BE2C (cell line): ENCODE results near the gene NUBPL.

Experiments used
- DNase-seq: peaks from one replicate; pipeline ENCODE4 v3.0.0-alpha.2; 2020
- H3K27me3 ChIP-seq: fragments of 250-450 bp; sonication (Bioruptor Pico); 2 replicates; pipeline ENCODE4 v1.5.1; 2020; ENCODE audit warnings: mild to moderate bottlenecking
- H3K36me3 ChIP-seq: fragments of 250-450 bp; sonication (Bioruptor Pico); 2 replicates; pipeline ENCODE4 v1.5.1; 2020; ENCODE audit warnings: mild to moderate bottlenecking
- H3K4me1 ChIP-seq: fragments of 250-450 bp; sonication (Bioruptor Pico); 2 replicates; pipeline ENCODE4 v1.5.1; 2020
- H3K4me3 ChIP-seq: 2 replicates; pipeline ENCODE4 v1.5.1; 2011; ENCODE audit warnings: low read depth, low read length
- H3K9me3 ChIP-seq: fragments of 250-450 bp; sonication (Bioruptor Pico); 2 replicates; pipeline ENCODE4 v1.5.1; 2020
- CTCF ChIP-seq: IDR thresholded peaks from 2 replicates; pipeline ENCODE4 v1.5.1; 2012; ENCODE audit warnings: mild to moderate bottlenecking, low read depth, low read length

The NUBPL gene

GRCh38 chr14:31895646-31896045 is 334.4 kb downstream of the NUBPL start:
- Histone ChIP-seq H3K9me3 (no peaks in the 10 kb centered on the region), H3K36me3 (no peaks in the 10 kb centered on the region)

GRCh38 chr14:31897581-31898186 is 336.5 kb downstream of the NUBPL start:
- H3K27me3 ChIP-seq: no peaks in the 10 kb centered on the region
- TF ChIP-seq CTCF: no peak

More at GRCh38 chr14:31895646-31896045, 334.4 kb downstream of the NUBPL start:
- H3K4me3 ChIP-seq: no peak overlapping the region
- TF ChIP-seq CTCF: no peak
- no peaks in the 10 kb centered on the region for H3K4me1 ChIP-seq
- no peaks in the 10 kb centered on the region for H3K27me3 ChIP-seq
- DNase-seq: no peak

GRCh38 chr14:31898838-31899528 is 337.8 kb downstream of the NUBPL start:
- Histone ChIP-seq H3K27me3 (no peaks in the 10 kb centered on the region), H3K9me3 (no peaks in the 10 kb centered on the region), H3K36me3 (no peaks in the 10 kb centered on the region), H3K4me1 (no peaks in the 10 kb centered on the region), H3K4me3 (no peak overlapping the region)
- no peak for DNase-seq
- TF ChIP-seq CTCF: no peak

More at GRCh38 chr14:31897581-31898186, 336.5 kb downstream of the NUBPL start:
- DNase-seq: no peak
- no peaks in the 10 kb centered on the region for H3K9me3 ChIP-seq
- no peaks in the 10 kb centered on the region for H3K4me1 ChIP-seq
- H3K4me3 ChIP-seq: no peak overlapping the region
- no peaks in the 10 kb centered on the region for H3K36me3 ChIP-seq

- no peak overlapping the region for H3K4me3 ChIP-seq
- H3K4me1 ChIP-seq: no peaks in the 10 kb centered on the region
- no peak for TF ChIP-seq CTCF
- no peak for DNase-seq
- no peaks in the 10 kb centered on the region for H3K27me3 ChIP-seq
- H3K36me3 ChIP-seq: no peaks in the 10 kb centered on the region
- H3K9me3 ChIP-seq: no peaks in the 10 kb centered on the region
These were observed 340.8 kb downstream of the NUBPL start for GRCh38 chr14:31902002-31902401.

- H3K4me1 ChIP-seq: no peaks in the 10 kb centered on the region
- DNase-seq: no peak
- H3K36me3 ChIP-seq: no peaks in the 10 kb centered on the region
- no peak overlapping the region for H3K4me3 ChIP-seq
- H3K27me3 ChIP-seq: no peaks in the 10 kb centered on the region
- TF ChIP-seq CTCF: no peak
- H3K9me3 ChIP-seq: no peaks in the 10 kb centered on the region
These were observed 341.9 kb downstream of the NUBPL start for GRCh38 chr14:31902945-31903646.

- no peak for TF ChIP-seq CTCF
- Histone ChIP-seq H3K36me3 (no peaks in the 10 kb centered on the region), H3K27me3 (no peaks in the 10 kb centered on the region), H3K9me3 (no peaks in the 10 kb centered on the region), H3K4me3 (no peak overlapping the region), H3K4me1 (no peaks in the 10 kb centered on the region)
- DNase-seq: no peak
These were observed 348.8 kb downstream of the NUBPL start for GRCh38 chr14:31909977-31910376.
